HEK293T (cell line): ENCODE measurements around the gene FOXK2.

Experiments
- CTCF ChIA-PET: fragments of 350-600 bp; formaldehyde crosslinking; extraction: SDS; loops from one replicate; lab custom pipeline; 2021; ENCODE audit warnings: antibody characterized with exemption, inconsistent platforms; lab: Yijun Ruan, JAX
- POLR2A ChIA-PET: fragments of 350-600 bp; formaldehyde crosslinking; extraction: SDS; loops from one replicate; lab custom pipeline; 2020; ENCODE audit warnings: antibody characterized with exemption, inconsistent platforms; lab: Yijun Ruan, JAX
- DNase-seq: peaks from one replicate; pipeline ENCODE4 v3.0.0; 2012; ENCODE audit warnings: mixed read lengths; ENCODE audit errors: extremely low spot score
- ARNT ChIP-seq: fragments of 450-650 bp; IDR thresholded peaks from 2 replicates; pipeline ENCODE4 v1.6.1; 2017; ENCODE audit warnings: mild to moderate bottlenecking
- BHLHE40 ChIP-seq: fragments of 450-650 bp; IDR thresholded peaks from 2 replicates; pipeline ENCODE4 v1.6.1; 2016; ENCODE audit warnings: mild to moderate bottlenecking, moderate library complexity, borderline replicate concordance
- CTBP1 ChIP-seq: fragments of 450-650 bp; IDR thresholded peaks from 2 replicates; pipeline ENCODE4 v1.6.1; 2016; ENCODE audit warnings: borderline replicate concordance
- ELF4 ChIP-seq: fragments of 450-650 bp; IDR thresholded peaks from 2 replicates; pipeline ENCODE4 v1.6.1; 2017; ENCODE audit warnings: antibody characterized with exemption
- FOXA1 ChIP-seq: fragments of 450-650 bp; IDR thresholded peaks from 2 replicates; pipeline ENCODE4 v1.6.1; 2016; ENCODE audit warnings: mild to moderate bottlenecking
- FOXK2 ChIP-seq: fragments of 450-650 bp; IDR thresholded peaks from 2 replicates; pipeline ENCODE4 v1.6.1; 2016; ENCODE audit warnings: mild to moderate bottlenecking
- FOXM1 ChIP-seq: fragments of 450-650 bp; IDR thresholded peaks from 2 replicates; pipeline ENCODE4 v1.6.1; 2017; ENCODE audit warnings: mild to moderate bottlenecking, borderline replicate concordance
- HDGF ChIP-seq: fragments of 450-650 bp; IDR thresholded peaks from 2 replicates; pipeline ENCODE4 v1.6.1; 2017; ENCODE audit warnings: antibody characterized with exemption, borderline replicate concordance
- L3MBTL2 ChIP-seq: fragments of 450-650 bp; conservative IDR thresholded peaks from 2 replicates; pipeline ENCODE4 v1.6.1; 2016; ENCODE audit warnings: mild to moderate bottlenecking
- LEF1 ChIP-seq: fragments of 450-650 bp; IDR thresholded peaks from 2 replicates; pipeline ENCODE4 v1.6.1; 2017; ENCODE audit warnings: mild to moderate bottlenecking, borderline replicate concordance
- NFRKB ChIP-seq: fragments of 450-650 bp; IDR thresholded peaks from 2 replicates; pipeline ENCODE4 v1.6.1; 2016; ENCODE audit warnings: mild to moderate bottlenecking, moderate library complexity
- SP1 ChIP-seq: fragments of 450-650 bp; IDR thresholded peaks from 2 replicates; pipeline ENCODE4 v1.6.1; 2017
- SUZ12 ChIP-seq: fragments of 450-650 bp; IDR thresholded peaks from 2 replicates; pipeline ENCODE4 v1.6.1; 2016; ENCODE audit warnings: mild to moderate bottlenecking
- TARDBP ChIP-seq: fragments of 450-650 bp; IDR thresholded peaks from 2 replicates; pipeline ENCODE4 v1.6.1; 2016
- ZNF384 ChIP-seq: fragments of 450-650 bp; IDR thresholded peaks from 2 replicates; pipeline ENCODE4 v1.6.1; 2016
- TF ChIP-seq, protein P1 (sequence below): fragments of 450-650 bp; IDR thresholded peaks from 2 replicates; pipeline ENCODE4 v1.6.1; 2016

Gene FOXK2

DNA sequence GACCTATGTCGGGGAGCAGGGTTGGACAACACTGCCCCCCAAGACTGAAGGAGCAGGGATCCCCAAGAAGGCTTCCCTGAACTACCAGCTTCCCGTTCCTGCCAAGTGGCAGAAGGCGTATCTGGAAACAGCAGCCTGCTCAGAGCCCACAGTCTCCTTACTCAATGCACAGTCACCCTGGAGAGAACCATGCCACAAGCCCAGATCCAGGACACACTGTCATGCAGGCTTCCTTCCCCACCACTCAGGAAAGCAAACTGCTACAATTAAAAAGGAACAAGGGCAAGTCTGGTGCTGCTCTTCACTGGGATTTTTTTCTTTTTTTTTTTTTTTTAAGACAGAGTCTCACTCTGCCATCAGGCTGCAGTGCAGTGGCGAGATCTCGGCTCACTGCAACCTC lies 120.5 kb downstream of the FOXK2 start:
- no peak for TF ChIP-seq TARDBP
- no peak for TF ChIP-seq ZNF384
- TF ChIP-seq CTBP1 = no peak
- no peak for TF ChIP-seq LEF1
- TF ChIP-seq, protein P1, sequence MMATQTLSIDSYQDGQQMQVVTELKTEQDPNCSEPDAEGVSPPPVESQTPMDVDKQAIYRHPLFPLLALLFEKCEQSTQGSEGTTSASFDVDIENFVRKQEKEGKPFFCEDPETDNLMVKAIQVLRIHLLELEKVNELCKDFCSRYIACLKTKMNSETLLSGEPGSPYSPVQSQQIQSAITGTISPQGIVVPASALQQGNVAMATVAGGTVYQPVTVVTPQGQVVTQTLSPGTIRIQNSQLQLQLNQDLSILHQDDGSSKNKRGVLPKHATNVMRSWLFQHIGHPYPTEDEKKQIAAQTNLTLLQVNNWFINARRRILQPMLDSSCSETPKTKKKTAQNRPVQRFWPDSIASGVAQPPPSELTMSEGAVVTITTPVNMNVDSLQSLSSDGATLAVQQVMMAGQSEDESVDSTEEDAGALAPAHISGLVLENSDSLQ = no peak
- TF ChIP-seq FOXA1 = no peak
- no peak for TF ChIP-seq L3MBTL2
- no peak for TF ChIP-seq SUZ12
- no peak for TF ChIP-seq NFRKB
- no peak for TF ChIP-seq BHLHE40
- TF ChIP-seq FOXM1 = no peak
- no peak for TF ChIP-seq SP1
- no peak for TF ChIP-seq ARNT
- TF ChIP-seq HDGF = no peak
- TF ChIP-seq FOXK2 = no peak
- DNase-seq = no peak
- POLR2A ChIA-PET = no interaction called here
- CTCF ChIA-PET = no interaction called here

DNA sequence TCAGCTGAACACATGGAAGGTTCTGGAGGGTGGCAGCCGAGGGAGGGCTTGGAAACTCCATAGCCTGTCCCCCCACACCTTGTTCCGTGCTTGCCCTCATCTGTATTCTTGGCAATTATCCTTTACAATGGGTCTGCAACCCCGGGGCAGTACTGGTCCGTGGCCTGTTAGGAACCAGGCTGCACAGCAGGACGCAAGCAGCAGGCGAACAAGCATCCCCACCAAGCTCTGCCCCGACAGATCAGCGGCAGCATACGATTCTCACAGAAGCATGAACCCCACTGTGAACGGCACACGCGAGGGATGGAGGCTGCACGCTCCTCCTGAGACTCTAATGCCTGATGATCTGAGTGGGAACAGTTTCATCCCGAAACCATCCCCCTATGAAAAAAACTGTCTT lies 122.5 kb downstream of the FOXK2 start:
- no peak for DNase-seq
- ChIA-PET CTCF (no interaction called here), POLR2A (no interaction called here)
- TF ChIP-seq FOXA1 (no peak), FOXK2 (no peak), ZNF384 (no peak), L3MBTL2 (no peak), SUZ12 (no peak), LEF1 (no peak), ARNT (no peak), ELF4 (no peak), BHLHE40 (no peak)

- POLR2A ChIA-PET = no interaction called here
- CTCF ChIA-PET = no interaction called here
- TF ChIP-seq ARNT (no peak), SP1 (no peak), SUZ12 (no peak)
- DNase-seq = no peak
Measured at GRCh38 chr17:82644148-82644547, 124.6 kb downstream of the FOXK2 start.

DNA sequence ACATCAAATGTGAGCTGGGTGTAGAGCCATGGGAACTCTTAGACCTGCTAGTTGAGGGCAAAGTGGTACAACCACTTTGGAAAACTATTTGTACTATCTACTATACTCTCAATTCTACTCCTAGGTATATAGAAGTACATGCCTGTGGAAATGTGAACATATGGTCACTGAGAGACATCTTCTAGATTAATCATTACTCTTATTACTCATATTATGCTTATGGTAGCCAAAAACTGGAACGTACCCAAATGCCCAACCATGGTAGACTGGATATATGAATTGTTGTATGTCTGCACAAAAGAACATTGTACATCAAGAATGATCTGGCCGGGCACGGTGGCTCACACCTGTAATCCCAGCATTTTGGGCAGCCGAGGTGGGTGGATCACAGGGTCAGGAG lies 126.0 kb downstream of the FOXK2 start:
- ChIA-PET POLR2A (no interaction called here), CTCF (no interaction called here)
- TF ChIP-seq CTBP1 = no peak
- TF ChIP-seq FOXK2 = no peak
- TF ChIP-seq FOXM1 = no peak
- TF ChIP-seq, protein P1 = no peak
- TF ChIP-seq BHLHE40 = no peak
- no peak for TF ChIP-seq FOXA1
- TF ChIP-seq LEF1 = no peak
- no peak for TF ChIP-seq SP1
- no peak for TF ChIP-seq L3MBTL2
- no peak for TF ChIP-seq HDGF
- TF ChIP-seq ELF4 = no peak
- TF ChIP-seq ARNT = no peak
- no peak for TF ChIP-seq ZNF384
- TF ChIP-seq SUZ12 = no peak
- no peak for DNase-seq

GRCh38 chr17:82647593-82648164 lies 128.1 kb downstream of the FOXK2 start:
- ChIA-PET POLR2A (no interaction called here), CTCF (interaction anchor here (0.6 kb wide), 1 partner anchor 129 kb away, joined by 3 read pairs; no protein-coding TSS in a partner anchor)
- TF ChIP-seq, protein P1 = no peak
- TF ChIP-seq BHLHE40 = no peak
- no peak for TF ChIP-seq CTBP1
- TF ChIP-seq HDGF = no peak
- no peak for TF ChIP-seq FOXA1
- peak; percentile 40 for DNase-seq

DNA sequence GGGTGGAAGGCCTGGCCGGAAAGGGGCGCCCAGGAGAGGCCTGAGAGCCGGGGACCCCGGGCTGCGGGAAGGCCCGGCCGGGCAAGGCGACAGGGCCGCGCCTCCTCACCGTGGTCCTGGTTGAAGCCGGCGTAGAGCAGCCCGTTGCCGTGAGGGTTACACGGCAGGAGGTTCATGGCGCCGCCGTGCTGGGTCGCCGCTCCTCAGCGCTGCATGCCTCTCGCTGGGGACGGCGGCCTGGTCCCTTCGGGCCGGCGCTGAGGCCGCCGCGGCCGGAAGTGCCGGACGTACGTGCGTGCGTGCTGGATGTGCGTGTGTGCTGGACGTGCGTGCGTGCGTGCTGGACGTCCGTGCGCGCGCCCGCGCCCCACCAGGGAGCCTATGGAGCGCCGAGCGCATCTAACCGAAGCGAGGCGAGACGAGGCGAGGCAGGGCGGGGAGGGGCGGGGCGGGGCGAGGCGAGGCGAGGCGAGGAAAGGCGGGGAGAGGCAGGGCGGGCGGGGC lies 128.7 kb downstream of the FOXK2 start, which contains the start of gene WDR45B:
TSS of gene WDR45B (minus strand) at position 280 of the 504 bp plus-strand sequence. CDS start at position 176, 104 bp downstream.
- POLR2A ChIA-PET = no interaction called here
- CTCF ChIA-PET = no interaction called here
- TF ChIP-seq, protein P1 = no peak
- TF ChIP-seq ARNT = peak; percentile 94
- peak; percentile 99 for DNase-seq
